Measurements from ENCODE around the gene SLC7A10. TPM values are rescaled to one million over a fixed set of nuclear protein-coding genes. Genes with fewer than 3 reads are reported as not detected.

SLC7A10 gene
- total RNA-seq, 2 donors from 2014 or later, result not detected

GRCh38 chr19:33198169-33198568, 27.5 kb downstream of the SLC7A10 start:
- Histone ChIP-seq H3K36me3 (peaks cover 8% of the 10 kb centered on the region), H3K27ac (no peak overlapping the region), H3K27me3 (replicated peaks; ENCODE audit: insufficient read depth) (no peaks in the 10 kb centered on the region), H3K4me1 (ENCODE audit: control insufficient read depth in 1 of 2, low read depth in 2 of 2) (peaks cover 0 to 13% of the 10 kb centered on the region in 2 donors), H3K9me3 (no peaks in the 10 kb centered on the region), H3K4me3 (no peak overlapping the region)
- ATAC-seq (ENCODE audit: insufficient number of reproducible peaks, low FRiP score, low read depth) (no peak), DNase-seq (ENCODE audit: low spot score) (no peak)
- no peak for TF ChIP-seq CTCF (IDR thresholded peaks at IDR 0.05)

- DNase-seq (ENCODE audit: low spot score) (no peak), ATAC-seq (ENCODE audit: insufficient number of reproducible peaks, low FRiP score, low read depth) (no peak)
Measured at GRCh38 chr19:33197591-33198000, 28.1 kb downstream of the SLC7A10 start.

GRCh38 chr19:33196446-33197193, 29.0 kb downstream of the SLC7A10 start:
- H3K27me3 ChIP-seq (replicated peaks; ENCODE audit: insufficient read depth), result no peaks in the 10 kb centered on the region
- H3K4me3 ChIP-seq, result no peak overlapping the region
- peaks cover 0 to 13% of the 10 kb centered on the region in 2 donors for H3K4me1 ChIP-seq (ENCODE audit: control insufficient read depth in 1 of 2, low read depth in 2 of 2)
- no peaks in the 10 kb centered on the region for H3K9me3 ChIP-seq
- no peak for DNase-seq (ENCODE audit: low spot score)
- no peak for ATAC-seq (ENCODE audit: insufficient number of reproducible peaks, low FRiP score, low read depth)
- H3K27ac ChIP-seq, result no peak overlapping the region
- TF ChIP-seq CTCF (IDR thresholded peaks at IDR 0.05), result no peak
- H3K36me3 ChIP-seq, result peaks cover 5% of the 10 kb centered on the region

More at GRCh38 chr19:33197591-33198000, 28.1 kb downstream of the SLC7A10 start:
- Histone ChIP-seq H3K36me3 (peaks cover 5% of the 10 kb centered on the region), H3K27me3 (replicated peaks; ENCODE audit: insufficient read depth) (no peaks in the 10 kb centered on the region), H3K9me3 (no peaks in the 10 kb centered on the region), H3K27ac (no peak overlapping the region), H3K4me3 (no peak overlapping the region), H3K4me1 (ENCODE audit: control insufficient read depth in 1 of 2, low read depth in 2 of 2) (peaks cover 0 to 13% of the 10 kb centered on the region in 2 donors)
- TF ChIP-seq CTCF (IDR thresholded peaks at IDR 0.05), result no peak

- H3K4me3 ChIP-seq, result peak overlapping the region; percentile 84
- DNase-seq (ENCODE audit: low spot score), result no peak
- no peak for ATAC-seq (ENCODE audit: insufficient number of reproducible peaks, low FRiP score, low read depth)
- no peak for TF ChIP-seq CTCF (IDR thresholded peaks at IDR 0.05)
- H3K27ac ChIP-seq, result no peak overlapping the region
- no peaks in the 10 kb centered on the region for H3K9me3 ChIP-seq
- H3K36me3 ChIP-seq, result peaks cover 5% of the 10 kb centered on the region
- peaks cover 0 to 13% of the 10 kb centered on the region in 2 donors for H3K4me1 ChIP-seq (ENCODE audit: control insufficient read depth in 1 of 2, low read depth in 2 of 2)
- no peaks in the 10 kb centered on the region for H3K27me3 ChIP-seq (replicated peaks; ENCODE audit: insufficient read depth)
Measured at GRCh38 chr19:33195645-33196347, 29.9 kb downstream of the SLC7A10 start.

GRCh38 chr19:33194886-33195644, 30.6 kb downstream of the SLC7A10 start:
- no peak for TF ChIP-seq CTCF (IDR thresholded peaks at IDR 0.05)
- Histone ChIP-seq H3K4me1 (ENCODE audit: control insufficient read depth in 1 of 2, low read depth in 2 of 2) (peaks cover 0 to 13% of the 10 kb centered on the region in 2 donors), H3K27ac (peak overlapping the region in 1 of 2 donors; percentile 15), H3K9me3 (no peaks in the 10 kb centered on the region), H3K27me3 (replicated peaks; ENCODE audit: insufficient read depth) (no peaks in the 10 kb centered on the region), H3K4me3 (peak overlapping the region; percentile 84), H3K36me3 (peaks cover 5% of the 10 kb centered on the region)
- DNase-seq (ENCODE audit: low spot score) (no peak), ATAC-seq (ENCODE audit: insufficient number of reproducible peaks, low FRiP score, low read depth) (no peak)

All from thoracic aorta (tissue), 2 donors.